Effector memory CD8-positive, alpha-beta T cell (primary cell): ENCODE results near the gene NIFK.

Source experiments
- ATAC-seq: fragments of 150-1000 bp; cut with Tn5 transposase; replicated peaks from 2 replicates; pipeline ENCODE4 v1.10.0; 2021; ENCODE audit warnings: mild to moderate bottlenecking, moderate library complexity
- DNase-seq, 3 experiments: peaks; one replicate each; pipeline ENCODE4 v3.0.0; 2021
- H3K27ac Mint-ChIP-seq, 2 donors: one replicate each; pipeline ENCODE4 v1.8.0; 2022; ENCODE audit warnings: mild to moderate bottlenecking in 2 of 2, mixed read lengths in 2 of 2, moderate library complexity in 2 of 2
- H3K27me3 Mint-ChIP-seq, 2 donors: one replicate each; pipeline ENCODE4 v1.8.0; 2022; ENCODE audit warnings: mixed read lengths in 2 of 2
- H3K36me3 Mint-ChIP-seq: one replicate; pipeline ENCODE4 v1.8.0; 2022; ENCODE audit warnings: mild to moderate bottlenecking, moderate library complexity, mixed read lengths; ENCODE audit not compliant: insufficient read depth
- H3K4me1 Mint-ChIP-seq, 2 donors: one replicate each; pipeline ENCODE4 v1.8.0; 2022; ENCODE audit warnings: low read depth in 2 of 2, mixed read lengths in 2 of 2
- H3K4me3 Mint-ChIP-seq, 2 donors: one replicate each; pipeline ENCODE4 v1.8.0; 2022; ENCODE audit warnings: mild to moderate bottlenecking in 2 of 2, mixed read lengths in 2 of 2, moderate library complexity in 2 of 2
- H3K9me3 Mint-ChIP-seq, 2 donors: one replicate each; pipeline ENCODE4 v1.8.0; 2022; ENCODE audit warnings: mixed read lengths in 2 of 2
- total RNA-seq, 9 experiments: gene quantifications; one replicate each; lab custom pipeline; 2026; lab: John Stamatoyannopoulos, UW

NIFK gene
- total RNA-seq: 20.8 to 182 (median 58.7) reads per million in 9 experiments

DNA sequence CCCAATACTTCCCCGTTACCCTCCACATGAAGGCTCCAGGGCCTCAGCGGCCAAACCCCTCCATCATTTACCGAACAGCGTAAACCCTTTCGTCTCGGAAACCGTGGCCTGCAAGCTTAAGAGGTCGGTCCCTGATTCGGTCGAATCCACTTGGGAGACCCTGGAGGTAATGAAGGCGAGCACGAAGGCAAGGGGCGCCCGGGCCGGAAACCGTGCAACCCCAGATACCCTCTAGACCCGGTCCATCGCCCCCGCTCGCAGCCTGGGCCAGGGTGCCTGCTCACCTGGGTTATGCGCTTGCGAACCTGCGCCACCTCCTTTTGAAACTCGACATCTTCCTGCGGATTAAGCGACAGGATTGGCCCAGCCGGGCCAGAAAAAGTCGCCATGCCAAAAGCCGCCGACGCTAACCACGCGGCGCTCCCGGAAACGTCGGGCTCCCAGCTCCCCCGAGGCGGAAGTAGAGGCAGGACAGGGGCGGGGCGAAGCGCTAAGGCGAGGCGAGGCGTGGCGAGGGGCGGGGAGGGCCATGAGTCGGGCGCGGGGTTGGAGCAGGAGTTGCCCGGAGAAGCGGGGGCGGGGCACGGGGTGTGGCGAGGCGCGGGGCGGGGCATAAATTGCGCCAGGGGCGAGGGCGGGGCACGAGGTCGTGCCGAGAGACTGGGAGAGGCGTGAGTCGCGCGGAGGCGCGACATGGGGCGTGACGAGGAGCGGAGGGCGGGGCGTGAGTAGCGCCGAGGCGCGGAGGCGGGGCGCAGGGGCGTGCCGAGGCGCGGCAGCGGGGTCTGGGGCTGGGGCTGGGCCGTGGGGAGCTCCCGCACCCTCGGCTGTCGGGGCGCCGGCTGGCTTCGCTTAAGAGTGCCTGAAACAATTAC is at the start of gene NIFK:
Gene NIFK (minus strand): TSS at position 414 of the 875 bp plus-strand sequence. CDS start 25 bp downstream, at position 389.
- H3K36me3 Mint-ChIP-seq: peaks cover 50% of the 10 kb centered on the region

DNA sequence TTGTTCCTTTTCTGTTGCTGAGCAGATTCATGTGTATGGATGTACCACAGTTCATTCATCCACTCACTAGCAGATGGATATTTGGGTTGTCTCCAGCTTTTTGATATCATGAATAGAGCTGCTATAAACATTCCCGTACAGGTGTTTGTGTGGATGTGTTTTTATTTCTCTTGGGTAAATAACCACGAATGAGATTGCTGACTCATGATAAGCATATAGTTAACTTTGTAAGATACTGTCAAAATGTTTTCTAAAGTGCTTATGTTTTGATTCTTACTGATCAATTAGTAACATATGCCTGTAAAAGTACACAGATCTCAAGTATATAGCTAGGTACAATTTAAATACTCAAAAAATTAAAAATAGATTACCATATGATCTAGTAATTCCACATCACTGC is 46.5 kb upstream of the NIFK start:
- H3K4me3 Mint-ChIP-seq: no peak overlapping the region
- ATAC-seq (no peak), DNase-seq (no peak)
- H3K36me3 Mint-ChIP-seq: no peaks in the 10 kb centered on the region
- H3K27me3 Mint-ChIP-seq: peaks cover 11 to 27% of the 10 kb centered on the region in 2 donors
- H3K9me3 Mint-ChIP-seq: no peaks in the 10 kb centered on the region
- H3K4me1 Mint-ChIP-seq: no peaks in the 10 kb centered on the region
- H3K27ac Mint-ChIP-seq: no peak overlapping the region

More for the DNA sequence above, at the start of gene NIFK:
- Mint-ChIP-seq H3K27me3 (no peaks in the 10 kb centered on the region), H3K9me3 (no peaks in the 10 kb centered on the region), H3K27ac (peak within 1 kb of the TSS; percentile 95 to 98), H3K4me1 (peaks cover 34 to 43% of the 10 kb centered on the region in 2 donors), H3K4me3 (peak within 1 kb of the TSS; percentile 97 to 100)
- peak; percentile 87 for ATAC-seq
- DNase-seq: peak; percentile 99 to 100 (median 100)

DNA sequence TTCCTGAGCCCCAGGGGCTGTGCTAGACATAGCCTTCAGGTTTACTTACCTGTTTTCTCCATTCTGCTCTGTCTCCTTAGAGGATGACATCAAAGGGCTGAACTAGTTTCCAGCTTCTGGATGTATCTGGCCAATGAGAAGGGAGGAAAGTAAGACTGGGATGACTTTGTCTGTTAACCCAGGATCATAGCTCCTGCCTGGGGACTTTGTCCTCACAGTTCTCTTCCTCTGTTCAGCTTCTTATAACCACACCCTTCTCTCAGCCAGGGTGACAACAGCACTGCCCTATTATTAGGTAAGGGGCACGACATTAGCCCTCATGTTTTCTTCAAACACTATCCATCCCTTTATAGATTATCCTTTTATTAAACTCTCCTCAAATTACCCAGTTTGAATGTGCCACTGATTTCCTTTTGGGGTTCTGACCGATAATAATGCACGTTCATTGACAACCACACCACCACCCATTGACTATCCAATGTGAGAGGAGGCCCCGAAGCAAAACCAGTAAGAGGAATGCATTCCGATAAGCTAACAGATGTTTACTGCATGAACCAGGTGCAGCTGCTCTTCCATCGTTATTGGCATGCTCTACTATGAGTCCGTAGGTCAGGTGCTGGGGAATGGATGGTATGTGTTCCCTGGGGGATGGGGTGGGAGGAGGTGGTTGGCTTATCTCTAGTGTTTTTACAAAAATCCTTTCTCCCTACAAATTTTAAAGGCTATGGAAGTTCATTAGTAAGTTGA is 42.2 kb upstream of the NIFK start:
- peaks cover 5 to 7% of the 10 kb centered on the region in 2 donors for H3K27me3 Mint-ChIP-seq
- no peak for ATAC-seq
- H3K9me3 Mint-ChIP-seq: no peaks in the 10 kb centered on the region
- H3K4me1 Mint-ChIP-seq: no peaks in the 10 kb centered on the region
- no peak for DNase-seq
- no peak overlapping the region for H3K27ac Mint-ChIP-seq
- H3K36me3 Mint-ChIP-seq: no peaks in the 10 kb centered on the region
- H3K4me3 Mint-ChIP-seq: no peak overlapping the region

DNA sequence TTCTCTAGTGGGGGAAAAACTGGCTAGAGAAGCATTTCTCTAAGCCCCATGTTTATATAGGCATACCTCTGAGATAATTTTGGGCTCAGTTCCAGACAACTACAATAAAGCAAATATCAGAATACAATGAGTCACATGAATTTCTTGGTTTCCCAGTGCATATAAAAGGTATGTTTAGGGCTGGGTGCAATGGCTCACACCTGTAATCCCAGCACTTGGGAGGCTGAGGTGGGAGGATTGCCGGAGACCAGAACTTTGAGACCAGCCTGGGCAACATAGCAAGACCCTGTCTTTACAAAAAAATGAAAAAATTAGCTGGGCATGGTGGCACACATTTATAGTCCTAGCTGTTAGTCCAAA is 41.0 kb upstream of the NIFK start:
- Mint-ChIP-seq H3K4me1 (no peaks in the 10 kb centered on the region), H3K4me3 (no peak overlapping the region), H3K27ac (no peak overlapping the region), H3K9me3 (no peaks in the 10 kb centered on the region), H3K27me3 (no peaks in the 10 kb centered on the region), H3K36me3 (no peaks in the 10 kb centered on the region)
- ATAC-seq (no peak), DNase-seq (no peak)

DNA sequence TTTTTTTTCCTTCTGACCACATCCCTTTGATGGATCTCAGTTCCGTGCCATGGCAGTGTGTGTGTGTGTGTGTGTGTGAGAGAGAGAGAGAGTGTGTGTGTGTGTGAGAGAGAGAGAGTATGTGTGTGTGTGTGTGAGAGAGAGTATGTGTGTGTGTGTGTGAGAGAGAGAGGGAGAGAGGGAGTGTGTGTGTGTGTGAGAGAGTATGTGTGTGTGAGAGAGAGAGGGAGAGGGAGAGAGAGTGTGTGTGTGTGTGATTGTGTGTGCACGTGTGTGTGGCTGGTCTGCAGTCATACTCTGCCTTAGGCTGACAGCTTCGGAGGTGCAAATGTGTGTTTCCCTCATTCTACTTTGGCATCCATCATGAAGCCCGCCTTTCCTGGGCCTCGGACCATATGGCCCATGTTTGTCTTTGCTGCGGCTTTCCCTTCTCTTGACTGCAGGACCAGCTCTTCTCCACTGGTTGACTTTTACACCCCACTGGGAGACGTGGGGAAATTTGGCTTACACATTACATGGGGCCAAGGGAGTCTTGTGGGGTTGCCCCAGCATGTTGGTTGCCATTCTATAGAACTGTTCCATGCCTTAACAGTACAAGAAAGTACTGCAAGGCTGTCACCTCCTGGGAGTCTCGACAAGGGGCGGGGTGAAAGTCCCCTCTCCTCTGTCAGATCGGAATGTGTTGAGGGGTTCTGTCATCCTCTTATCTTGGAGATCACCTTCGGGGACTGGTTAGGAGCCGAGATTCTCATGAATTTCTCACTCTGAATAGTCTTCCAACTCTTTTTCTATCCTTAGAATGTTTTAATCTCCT is 40.4 kb upstream of the NIFK start:
- DNase-seq: no peak
- H3K27me3 Mint-ChIP-seq: no peaks in the 10 kb centered on the region
- H3K36me3 Mint-ChIP-seq: no peaks in the 10 kb centered on the region
- no peaks in the 10 kb centered on the region for H3K4me1 Mint-ChIP-seq
- H3K4me3 Mint-ChIP-seq: no peak overlapping the region
- ATAC-seq: no peak
- peak overlapping the region in 1 of 2 donors; percentile 3 for H3K27ac Mint-ChIP-seq
- no peaks in the 10 kb centered on the region for H3K9me3 Mint-ChIP-seq

DNA sequence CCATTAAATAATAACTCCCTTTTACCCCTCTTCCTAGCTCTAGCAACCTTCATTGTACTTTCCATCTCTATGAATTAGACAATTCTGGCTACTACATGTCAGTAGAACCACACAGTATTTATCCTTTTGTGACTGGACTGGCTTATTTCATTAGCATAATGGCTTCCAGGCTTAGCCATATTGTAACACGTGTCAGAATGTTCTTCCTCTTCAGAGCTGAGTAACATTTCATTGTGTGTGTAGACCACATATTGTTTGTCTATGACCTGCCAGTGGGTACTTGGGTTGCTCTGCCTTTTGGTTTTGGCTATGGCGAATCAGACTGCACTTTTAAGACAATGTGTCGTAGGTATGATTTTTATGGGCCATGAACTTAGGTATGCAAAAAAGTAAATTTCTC is 39.7 kb upstream of the NIFK start:
- ATAC-seq (no peak), DNase-seq (no peak)
- H3K4me3 Mint-ChIP-seq: no peak overlapping the region
- no peaks in the 10 kb centered on the region for H3K36me3 Mint-ChIP-seq
- no peaks in the 10 kb centered on the region for H3K27me3 Mint-ChIP-seq
- H3K9me3 Mint-ChIP-seq: no peaks in the 10 kb centered on the region
- peak overlapping the region in 1 of 2 donors; percentile 3 for H3K27ac Mint-ChIP-seq
- H3K4me1 Mint-ChIP-seq: no peaks in the 10 kb centered on the region

DNA sequence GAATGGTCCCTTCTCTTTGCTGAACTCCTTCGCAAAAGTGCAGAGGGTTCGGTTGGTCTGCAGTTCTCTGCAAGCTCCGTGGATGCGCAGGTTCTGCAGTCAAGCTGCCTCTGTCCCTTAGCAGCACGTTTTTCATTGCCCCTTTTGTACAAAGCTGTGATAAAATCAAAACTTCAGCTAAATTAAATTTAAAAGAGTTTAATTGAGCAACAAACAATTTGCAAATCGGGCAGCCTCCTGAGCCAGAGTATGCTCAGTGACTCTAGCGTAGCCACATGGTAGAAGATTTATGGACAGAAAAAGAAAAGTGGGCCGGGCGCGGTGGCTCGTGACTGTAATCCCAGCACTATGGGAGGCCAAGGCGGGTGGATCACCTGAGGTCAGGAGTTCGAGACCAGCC is 37.6 kb upstream of the NIFK start:
- ATAC-seq (no peak), DNase-seq (no peak)
- Mint-ChIP-seq H3K4me3 (no peak overlapping the region), H3K9me3 (no peaks in the 10 kb centered on the region), H3K27me3 (no peaks in the 10 kb centered on the region), H3K36me3 (peaks cover 3% of the 10 kb centered on the region), H3K4me1 (no peaks in the 10 kb centered on the region), H3K27ac (no peak overlapping the region)

DNA sequence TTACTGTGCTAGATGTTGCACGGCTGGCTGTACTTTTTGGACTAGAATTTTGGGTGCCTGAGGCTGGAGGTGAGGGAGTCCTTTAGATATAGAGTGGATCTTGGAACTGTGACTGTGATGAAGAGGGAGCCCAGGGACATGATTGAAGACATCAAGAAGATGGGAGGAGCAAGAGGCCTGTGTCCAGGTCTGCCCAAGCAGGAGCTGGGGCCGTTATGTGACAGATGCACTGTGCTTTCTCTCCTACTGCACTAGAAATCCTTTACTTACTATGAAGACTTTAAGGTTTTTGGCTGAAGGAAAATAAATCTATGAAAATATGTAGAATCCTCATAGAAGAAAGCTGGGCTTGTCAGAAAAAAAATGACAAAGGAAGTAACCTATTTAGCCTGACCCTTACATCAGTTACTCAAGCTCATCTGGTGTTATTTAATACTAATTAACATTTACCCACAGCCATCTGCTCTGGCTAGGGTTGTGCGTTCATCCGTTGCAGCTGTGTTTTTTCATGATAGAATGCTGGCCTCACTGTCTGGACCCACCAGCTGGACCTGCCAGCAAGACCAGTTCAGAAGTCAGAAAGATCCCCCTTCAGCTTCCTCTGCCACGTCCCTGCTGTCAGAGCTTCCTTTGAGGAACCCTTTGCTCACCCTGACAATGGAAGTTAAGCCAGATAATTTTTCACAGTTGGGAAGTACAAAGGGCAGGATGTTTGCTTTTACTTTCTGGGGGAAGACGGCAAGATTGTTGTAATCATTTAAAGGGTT is 35.5 kb upstream of the NIFK start:
- no peaks in the 10 kb centered on the region for H3K27me3 Mint-ChIP-seq
- DNase-seq (no peak), ATAC-seq (no peak)
- no peaks in the 10 kb centered on the region for H3K9me3 Mint-ChIP-seq
- no peaks in the 10 kb centered on the region for H3K4me1 Mint-ChIP-seq
- no peak overlapping the region for H3K27ac Mint-ChIP-seq
- H3K4me3 Mint-ChIP-seq: no peak overlapping the region
- H3K36me3 Mint-ChIP-seq: peaks cover 22% of the 10 kb centered on the region

DNA sequence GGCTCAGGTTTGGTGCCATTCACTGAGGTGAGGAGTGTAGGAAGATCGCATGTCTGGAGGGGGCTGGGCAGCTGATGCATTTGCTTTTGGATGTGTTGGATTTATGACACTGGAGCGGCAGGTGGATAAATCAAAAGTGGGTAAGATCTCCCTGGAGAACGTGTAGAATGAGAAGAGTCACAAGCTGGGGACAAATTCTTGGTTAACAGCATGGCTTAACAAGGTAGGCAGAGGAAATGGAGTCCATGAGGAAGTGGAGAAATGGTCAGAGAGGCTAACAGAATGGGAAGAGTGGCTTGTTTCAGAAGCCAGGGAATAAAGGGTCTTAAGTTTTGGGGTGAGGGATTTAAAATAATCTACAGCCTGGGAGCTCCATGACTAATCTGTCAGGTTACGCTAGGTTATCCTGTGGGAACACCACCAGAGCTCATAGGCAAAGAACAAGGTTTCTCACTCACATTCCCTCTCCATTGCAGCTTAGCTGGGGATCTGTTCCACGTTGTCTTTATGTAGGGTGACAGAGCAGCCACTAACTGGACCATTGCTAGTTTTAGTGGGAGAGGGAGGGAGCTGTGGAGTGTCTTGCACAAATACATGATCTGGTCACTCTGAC is 31.6 kb upstream of the NIFK start:
- Mint-ChIP-seq H3K27me3 (no peaks in the 10 kb centered on the region), H3K36me3 (peaks cover 60% of the 10 kb centered on the region), H3K4me1 (no peaks in the 10 kb centered on the region), H3K27ac (no peak overlapping the region), H3K4me3 (no peak overlapping the region), H3K9me3 (no peaks in the 10 kb centered on the region)
- ATAC-seq (no peak), DNase-seq (no peak)

DNA sequence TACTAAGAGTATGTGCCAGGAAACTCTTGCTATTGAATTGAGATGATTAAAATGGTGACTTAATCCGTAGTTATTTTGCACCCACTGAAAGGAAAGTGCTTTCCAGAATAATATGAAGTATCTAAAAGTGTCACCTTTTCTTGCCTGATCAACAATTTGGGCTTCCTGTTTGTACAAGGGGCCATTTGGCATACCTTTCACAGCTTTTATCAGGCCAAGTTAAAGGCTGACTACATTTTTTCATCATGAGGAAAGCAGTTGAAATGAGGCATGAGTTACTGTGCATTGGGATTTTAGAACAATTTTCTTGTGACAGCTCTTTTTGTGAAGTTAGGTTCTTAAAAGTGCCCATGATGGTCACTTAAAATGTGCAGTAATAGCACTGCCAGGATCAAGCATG is 29.9 kb upstream of the NIFK start:
- Mint-ChIP-seq H3K36me3 (peaks cover 76% of the 10 kb centered on the region), H3K27me3 (no peaks in the 10 kb centered on the region), H3K4me1 (no peaks in the 10 kb centered on the region), H3K27ac (no peak overlapping the region), H3K4me3 (no peak overlapping the region), H3K9me3 (no peaks in the 10 kb centered on the region)
- ATAC-seq (no peak), DNase-seq (no peak)

DNA sequence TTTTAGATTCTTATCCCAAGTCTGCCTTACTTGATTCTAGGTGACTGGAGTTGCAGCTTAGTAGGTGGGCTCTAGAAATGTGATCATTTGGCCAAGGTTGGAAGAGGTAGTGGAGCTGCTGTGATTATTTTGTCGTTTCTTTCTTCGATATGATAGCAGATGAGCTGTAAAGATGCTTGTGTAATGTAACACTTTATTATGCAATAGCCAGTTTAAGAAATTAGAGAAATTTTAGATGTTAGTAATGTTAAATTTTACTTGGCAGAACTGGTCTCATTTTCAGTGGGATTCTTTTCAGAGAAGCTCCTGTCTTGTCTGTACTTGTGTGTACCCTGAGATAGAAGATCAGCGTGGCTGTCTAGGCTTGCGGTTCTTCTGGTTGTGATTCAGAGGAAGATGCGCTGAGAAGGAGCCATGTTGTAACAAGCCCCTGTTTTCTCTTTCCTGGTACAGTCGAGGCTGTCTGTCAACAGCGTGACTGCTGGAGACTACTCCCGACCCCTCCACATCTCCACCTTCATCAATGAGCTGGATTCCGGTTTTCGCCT is 28.1 kb upstream of the NIFK start:
- no peak overlapping the region for H3K4me3 Mint-ChIP-seq

More for the DNA sequence above, 28.1 kb upstream of the NIFK start:
- Mint-ChIP-seq H3K9me3 (no peaks in the 10 kb centered on the region), H3K4me1 (no peaks in the 10 kb centered on the region), H3K27ac (peak overlapping the region in 1 of 2 donors; percentile 41), H3K27me3 (no peaks in the 10 kb centered on the region), H3K36me3 (peaks cover 92% of the 10 kb centered on the region)
- ATAC-seq (no peak), DNase-seq (no peak)
